ENCODE data around the gene ZNF705A.
"Not testable (repeated sequence)": the region's sequence is repeated elsewhere in the genome, so short reads cannot be mapped to it uniquely, and the experiment has no call there.

ZNF705A gene

DNA sequence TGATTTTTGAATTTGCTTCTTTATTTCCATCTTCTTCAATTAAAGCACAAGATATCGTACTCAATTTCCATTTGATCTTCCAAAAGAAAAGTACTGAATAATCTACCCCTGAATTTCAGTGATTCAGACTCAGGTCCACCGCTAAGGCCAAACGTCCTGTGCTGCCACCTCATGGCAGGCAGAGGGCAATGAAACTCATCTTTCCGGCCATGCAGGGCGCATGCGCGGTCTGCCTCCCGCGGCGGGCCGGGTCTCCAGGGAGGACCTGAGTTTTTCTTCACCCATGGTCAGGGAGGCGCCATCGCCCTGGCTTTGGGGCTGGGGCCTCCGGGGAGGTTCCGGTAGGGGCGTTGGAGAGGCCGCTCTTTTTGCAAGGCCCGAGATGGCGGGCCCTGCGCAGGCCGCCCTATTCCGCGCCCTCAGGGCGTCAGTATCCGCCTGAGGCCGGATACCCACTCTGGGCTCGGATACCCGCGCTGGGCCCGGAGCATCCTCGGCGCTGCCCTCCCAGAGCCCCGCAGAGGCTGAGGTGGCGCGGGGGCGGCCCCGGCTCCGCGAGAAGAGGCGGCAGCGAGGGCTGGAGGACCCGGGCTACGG is 23.3 kb downstream of the ZNF705A start:
- TF ChIP-seq, protein P1, sequence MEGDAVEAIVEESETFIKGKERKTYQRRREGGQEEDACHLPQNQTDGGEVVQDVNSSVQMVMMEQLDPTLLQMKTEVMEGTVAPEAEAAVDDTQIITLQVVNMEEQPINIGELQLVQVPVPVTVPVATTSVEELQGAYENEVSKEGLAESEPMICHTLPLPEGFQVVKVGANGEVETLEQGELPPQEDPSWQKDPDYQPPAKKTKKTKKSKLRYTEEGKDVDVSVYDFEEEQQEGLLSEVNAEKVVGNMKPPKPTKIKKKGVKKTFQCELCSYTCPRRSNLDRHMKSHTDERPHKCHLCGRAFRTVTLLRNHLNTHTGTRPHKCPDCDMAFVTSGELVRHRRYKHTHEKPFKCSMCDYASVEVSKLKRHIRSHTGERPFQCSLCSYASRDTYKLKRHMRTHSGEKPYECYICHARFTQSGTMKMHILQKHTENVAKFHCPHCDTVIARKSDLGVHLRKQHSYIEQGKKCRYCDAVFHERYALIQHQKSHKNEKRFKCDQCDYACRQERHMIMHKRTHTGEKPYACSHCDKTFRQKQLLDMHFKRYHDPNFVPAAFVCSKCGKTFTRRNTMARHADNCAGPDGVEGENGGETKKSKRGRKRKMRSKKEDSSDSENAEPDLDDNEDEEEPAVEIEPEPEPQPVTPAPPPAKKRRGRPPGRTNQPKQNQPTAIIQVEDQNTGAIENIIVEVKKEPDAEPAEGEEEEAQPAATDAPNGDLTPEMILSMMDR (IDR thresholded peaks at IDR 0.05; ENCODE audit: low read depth, low read length), result peak; percentile 55
- DNase-seq (ENCODE audit: low read depth, low spot score), result peak; percentile 53
- in situ Hi-C loops (cut with HindIII; ENCODE audit: low sequenced_read_pairs), result not testable (repeated sequence)

DNA sequence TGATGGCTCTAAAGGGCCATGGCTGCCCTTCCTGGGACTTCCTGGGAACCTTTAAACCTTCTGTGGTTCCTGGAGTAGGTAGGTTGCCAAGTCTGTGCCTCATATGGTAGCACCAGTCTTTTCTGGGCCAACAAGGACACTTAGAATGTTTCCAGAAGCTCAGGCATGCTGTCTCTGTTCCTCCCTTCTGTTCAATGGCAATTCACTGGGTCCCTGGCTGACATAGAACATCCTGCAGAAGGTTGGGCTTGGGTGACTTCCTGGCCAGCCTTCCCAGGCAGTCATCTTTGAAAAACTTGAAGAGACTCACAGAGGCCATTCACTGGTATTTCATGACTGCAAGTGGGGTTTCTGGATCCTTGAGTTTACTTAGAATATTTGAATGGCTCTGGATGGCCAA is 24.5 kb downstream of the ZNF705A start:
- not testable (repeated sequence) for H3K4me3 ChIP-seq (ENCODE audit: low read depth, low read length); DNase-seq (ENCODE audit: low read depth, low spot score)

More for the DNA sequence above, 23.3 kb downstream of the ZNF705A start:
- H3K4me3 ChIP-seq (ENCODE audit: low read depth, low read length), result peak overlapping the region; percentile 55

DNA sequence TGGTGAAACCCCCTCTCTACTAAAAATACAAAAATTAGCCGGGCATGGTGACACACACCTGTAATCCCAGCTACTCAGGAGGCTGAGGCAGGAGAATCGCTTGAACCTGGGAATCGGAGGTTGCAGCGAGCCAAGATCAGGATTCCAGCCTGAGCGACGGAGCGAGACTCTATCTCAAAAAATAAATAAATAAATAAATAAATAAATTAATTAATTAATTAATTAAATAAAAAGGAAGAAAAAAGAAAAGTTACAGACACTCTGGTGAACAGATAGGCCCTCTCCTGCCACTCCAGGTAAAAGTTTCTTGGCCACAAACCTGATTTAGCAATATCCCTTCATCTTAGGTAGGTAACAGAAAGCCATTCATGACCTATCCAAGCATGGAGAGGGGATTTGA is 26.1 kb downstream of the ZNF705A start:
- in situ Hi-C loops (cut with HindIII; ENCODE audit: low sequenced_read_pairs); DNase-seq (ENCODE audit: low read depth, low spot score); H3K4me3 ChIP-seq (ENCODE audit: low read depth, low read length): not testable (repeated sequence)

More for the DNA sequence above, 24.5 kb downstream of the ZNF705A start:
- in situ Hi-C loops (cut with HindIII; ENCODE audit: low sequenced_read_pairs), result not testable (repeated sequence)

DNA sequence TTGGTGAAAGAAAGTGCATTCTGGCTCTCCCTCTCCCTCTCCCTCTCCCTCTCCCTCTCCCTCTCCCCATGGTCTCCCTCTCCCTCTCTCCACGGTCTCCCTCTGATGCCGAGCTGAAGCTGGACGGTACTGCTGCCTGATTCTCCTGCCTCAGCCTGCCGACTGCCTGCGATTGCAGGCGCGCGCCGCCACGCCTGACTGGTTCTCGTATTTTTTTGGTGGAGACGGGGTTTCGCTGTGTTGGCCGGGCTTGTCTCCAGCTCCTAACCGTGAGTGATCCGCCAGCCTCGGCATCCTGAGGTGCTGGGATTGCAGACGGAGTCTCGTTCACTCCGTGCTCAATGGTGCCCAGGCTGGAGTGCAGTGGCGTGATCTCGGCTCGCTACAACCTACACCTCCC is 26.5 kb downstream of the ZNF705A start:
- in situ Hi-C loops (cut with HindIII; ENCODE audit: low sequenced_read_pairs); H3K4me3 ChIP-seq (ENCODE audit: low read depth, low read length); DNase-seq (ENCODE audit: low read depth, low spot score): not testable (repeated sequence)

DNA sequence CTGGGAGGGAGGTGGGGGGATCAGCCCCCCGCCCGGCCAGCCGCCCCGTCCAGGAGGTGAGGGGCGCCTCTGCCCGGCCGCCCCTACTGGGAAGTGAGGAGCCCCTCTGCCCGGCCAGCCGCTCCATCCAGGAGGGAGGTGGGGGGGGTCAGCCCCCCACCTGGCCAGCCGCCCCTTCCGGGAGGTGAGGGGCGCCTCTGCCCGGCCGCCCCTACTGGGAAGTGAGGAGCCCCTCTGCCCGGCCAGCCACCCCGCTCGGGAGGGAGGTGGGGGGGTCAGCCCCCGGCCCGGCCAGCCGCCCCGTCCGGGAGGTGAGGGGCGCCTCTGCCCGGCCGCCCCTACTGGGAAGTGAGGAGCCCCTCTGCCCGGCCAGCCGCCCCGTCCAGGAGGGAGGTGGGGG is 27.4 kb downstream of the ZNF705A start:
- H3K4me3 ChIP-seq (ENCODE audit: low read depth, low read length); DNase-seq (ENCODE audit: low read depth, low spot score); in situ Hi-C loops (cut with HindIII; ENCODE audit: low sequenced_read_pairs): not testable (repeated sequence)

DNA sequence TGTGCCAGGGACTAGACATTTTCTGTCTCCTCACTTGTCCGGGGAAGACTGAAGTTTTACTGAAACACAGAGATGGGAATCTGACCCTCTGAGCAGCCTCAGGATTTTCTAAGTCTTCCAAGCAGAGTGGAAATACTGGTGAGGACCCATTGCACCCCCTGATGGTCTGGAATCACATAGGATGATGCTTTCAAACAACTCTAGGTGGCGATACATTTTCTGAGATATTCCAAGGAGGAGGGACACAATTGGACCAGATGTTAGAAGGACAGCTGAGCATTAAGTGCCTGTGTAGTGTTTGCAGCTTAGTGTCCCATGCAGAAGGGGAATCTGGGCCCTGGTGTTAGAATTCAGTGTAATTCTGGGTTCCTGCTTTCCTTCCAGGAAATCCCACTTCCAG is 31.3 kb downstream of the ZNF705A start:
- H3K4me3 ChIP-seq (ENCODE audit: low read depth, low read length); DNase-seq (ENCODE audit: low read depth, low spot score); in situ Hi-C loops (cut with HindIII; ENCODE audit: low sequenced_read_pairs): not testable (repeated sequence)

DNA sequence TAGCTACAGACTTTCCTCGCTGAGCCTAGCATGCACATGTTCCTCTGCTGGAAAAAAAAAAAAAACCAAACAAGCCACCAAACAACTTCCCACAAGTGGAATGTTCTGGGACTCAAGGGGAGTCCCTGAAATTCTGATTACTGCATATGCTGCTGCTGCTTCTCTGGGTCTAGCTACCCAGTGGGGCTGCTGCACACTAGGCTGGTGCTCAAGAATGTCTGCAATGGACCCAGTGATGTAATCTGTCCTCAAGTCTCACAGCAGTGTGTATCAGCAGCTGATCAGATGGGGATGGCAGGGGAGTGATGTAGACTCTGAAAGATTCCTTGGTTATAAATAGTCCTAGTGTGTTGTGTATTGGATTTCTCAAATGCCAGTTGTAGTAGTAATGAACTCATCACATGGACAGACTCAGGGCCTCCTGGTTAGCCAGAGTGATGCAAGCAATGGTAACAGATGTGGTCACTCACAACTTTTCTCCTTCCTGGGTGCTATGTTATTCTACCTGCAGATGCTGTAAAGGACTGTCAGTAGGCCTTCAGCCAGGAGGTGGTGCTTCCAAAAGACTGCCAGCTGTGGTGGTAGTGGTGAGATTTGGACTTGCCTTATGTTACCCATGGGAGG is 41.0 kb downstream of the ZNF705A start:
- DNase-seq (ENCODE audit: low read depth, low spot score), result peak; percentile 61
- H3K4me3 ChIP-seq (ENCODE audit: low read depth, low read length); in situ Hi-C loops (cut with HindIII; ENCODE audit: low sequenced_read_pairs): not testable (repeated sequence)

DNA sequence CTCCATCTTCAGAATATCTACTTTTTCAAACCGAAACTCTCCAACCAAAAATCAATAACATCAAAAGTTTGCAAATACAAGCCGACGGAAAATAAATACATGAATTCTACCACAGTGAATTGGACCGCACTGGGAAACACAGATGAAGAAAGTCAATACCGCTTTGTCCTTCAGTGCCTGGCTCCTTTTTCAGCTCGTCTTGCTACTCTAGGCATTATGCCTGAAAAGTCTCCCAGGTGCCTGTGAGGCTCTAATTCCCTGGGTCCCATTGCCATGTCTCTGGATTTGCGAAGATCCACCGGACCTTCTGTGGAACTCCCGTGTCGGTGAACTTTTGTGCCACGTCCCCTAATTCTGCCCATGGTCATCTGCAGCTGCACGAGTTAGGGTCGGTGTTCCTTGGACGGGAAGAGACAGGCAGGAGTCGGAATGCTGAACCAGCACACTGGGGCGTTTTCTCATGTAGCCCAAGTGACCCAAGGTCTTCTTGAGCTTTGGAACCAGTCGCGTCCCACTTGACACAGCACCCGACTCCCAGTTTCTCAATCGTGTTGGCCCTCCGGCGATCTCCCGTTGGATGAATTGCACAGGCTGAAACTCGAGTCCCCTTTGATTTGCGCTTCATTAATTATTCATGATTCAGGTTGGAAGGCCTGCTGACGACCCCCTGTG is 62.0 kb downstream of the ZNF705A start:
- DNase-seq (ENCODE audit: low read depth, low spot score); in situ Hi-C loops (cut with HindIII; ENCODE audit: low sequenced_read_pairs): not testable (repeated sequence)

DNA sequence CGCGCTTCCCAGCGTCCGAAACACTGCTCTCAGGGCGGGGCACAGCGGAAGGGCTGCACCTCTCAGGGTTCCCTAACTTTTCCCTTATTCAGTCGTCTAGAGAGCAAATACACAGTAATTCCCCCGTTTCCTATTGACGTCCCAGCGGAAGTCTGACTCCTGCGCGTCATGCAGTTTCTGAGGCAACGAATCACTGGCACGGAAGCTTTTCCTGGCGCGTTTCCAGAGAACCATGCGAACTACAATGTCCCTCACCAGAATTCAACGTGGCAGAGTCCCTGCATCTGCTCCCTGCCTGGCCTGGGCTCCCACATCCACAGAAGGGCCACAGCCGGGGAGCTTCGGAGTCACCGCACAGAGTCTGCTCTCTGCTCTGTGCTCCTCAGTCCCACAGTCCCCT is 64.6 kb downstream of the ZNF705A start:
- H3K4me3 ChIP-seq (ENCODE audit: low read depth, low read length); in situ Hi-C loops (cut with HindIII; ENCODE audit: low sequenced_read_pairs); DNase-seq (ENCODE audit: low read depth, low spot score): not testable (repeated sequence)

More for the DNA sequence above, 62.0 kb downstream of the ZNF705A start:
- not testable (repeated sequence) for H3K4me3 ChIP-seq (ENCODE audit: low read depth, low read length)

DNA sequence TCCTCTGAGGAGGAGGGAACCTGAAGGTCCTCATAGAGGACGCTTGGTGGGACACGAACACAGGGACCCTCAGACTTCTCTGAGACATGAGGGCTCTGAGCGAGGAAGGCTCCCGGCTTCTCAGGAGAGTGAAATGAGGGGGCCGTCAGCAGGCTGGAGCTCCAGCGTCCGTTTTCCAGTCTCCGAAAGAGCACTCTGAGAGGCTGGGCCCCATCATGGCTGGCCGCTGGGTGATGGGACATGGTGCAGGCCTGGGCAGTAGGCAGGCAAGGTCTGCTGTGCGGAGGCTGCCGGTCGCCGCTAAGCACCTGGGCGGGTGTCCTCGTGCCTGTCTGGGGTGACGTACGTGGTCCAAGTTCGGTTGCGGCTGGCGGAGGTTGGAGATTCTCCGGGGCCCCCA is 65.0 kb downstream of the ZNF705A start:
- DNase-seq (ENCODE audit: low read depth, low spot score); H3K4me3 ChIP-seq (ENCODE audit: low read depth, low read length); in situ Hi-C loops (cut with HindIII; ENCODE audit: low sequenced_read_pairs): not testable (repeated sequence)

DNA sequence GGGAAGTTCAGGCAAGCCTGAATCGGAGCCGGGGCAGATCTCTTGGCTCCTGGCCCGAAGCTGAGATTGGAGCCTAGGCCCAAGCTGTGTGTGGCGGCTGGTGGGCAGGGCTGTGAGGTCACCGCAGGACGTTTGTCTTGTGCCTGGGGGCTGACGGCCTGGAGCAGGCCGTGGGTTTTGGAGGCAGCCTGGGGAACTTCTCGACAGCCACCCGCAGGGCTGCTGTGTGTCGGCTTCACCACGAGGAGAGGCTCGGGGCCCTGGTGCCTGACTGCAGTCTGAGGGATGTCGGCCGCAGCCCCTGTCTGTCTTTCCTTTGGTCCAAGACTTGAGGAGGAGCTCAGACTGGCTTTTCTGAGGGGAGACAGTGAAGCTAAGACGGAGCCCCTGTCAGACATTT is 65.5 kb downstream of the ZNF705A start:
- H3K4me3 ChIP-seq (ENCODE audit: low read depth, low read length); DNase-seq (ENCODE audit: low read depth, low spot score); in situ Hi-C loops (cut with HindIII; ENCODE audit: low sequenced_read_pairs): not testable (repeated sequence)

DNA sequence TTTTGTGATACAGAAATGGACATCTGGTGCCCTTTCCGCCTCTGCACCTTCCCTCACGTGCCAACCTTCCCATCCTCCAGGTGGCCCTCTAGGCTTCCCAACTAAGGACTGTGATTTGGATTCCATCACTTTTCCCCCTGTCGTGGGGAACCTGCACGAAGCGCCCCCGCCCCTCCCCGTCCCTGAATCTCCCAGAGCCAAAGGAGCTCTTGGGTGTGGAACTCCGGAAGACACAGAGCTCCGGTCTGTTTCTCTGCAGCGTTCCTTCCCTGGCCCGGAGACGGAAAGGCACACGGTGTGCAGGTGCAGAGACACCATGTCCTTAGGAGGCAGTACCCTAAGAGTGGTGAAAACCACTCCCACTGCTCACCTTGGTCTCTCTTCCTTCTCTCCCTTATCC is 66.8 kb downstream of the ZNF705A start:
- DNase-seq (ENCODE audit: low read depth, low spot score); in situ Hi-C loops (cut with HindIII; ENCODE audit: low sequenced_read_pairs); H3K4me3 ChIP-seq (ENCODE audit: low read depth, low read length): not testable (repeated sequence)

DNA sequence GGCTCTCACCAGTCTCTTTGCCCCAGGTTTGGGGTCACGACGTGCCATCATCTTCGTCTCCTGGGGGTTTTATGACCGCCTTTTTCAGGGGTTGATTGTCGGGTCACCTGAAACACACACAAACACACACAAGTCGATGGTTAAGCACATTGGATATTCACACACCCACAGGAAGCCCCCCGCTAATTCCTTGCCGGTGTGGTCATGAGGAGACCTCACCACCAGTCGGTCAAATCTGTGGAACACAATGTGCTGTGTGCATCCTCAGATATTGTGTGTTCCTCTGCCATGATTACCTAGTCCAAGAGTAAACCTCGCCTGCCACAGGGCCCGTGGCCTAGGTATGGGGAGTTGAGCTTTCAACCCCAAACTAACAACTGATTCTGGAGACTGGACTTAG is 68.0 kb downstream of the ZNF705A start:
- DNase-seq (ENCODE audit: low read depth, low spot score); H3K4me3 ChIP-seq (ENCODE audit: low read depth, low read length); in situ Hi-C loops (cut with HindIII; ENCODE audit: low sequenced_read_pairs): not testable (repeated sequence)
